ENCODE measurements around the gene COA3.

The COA3 gene

GRCh38 chr17:42817866-42818265 is 19.4 kb upstream of the COA3 start:
- no peak for DNase-seq

GRCh38 chr17:42814633-42815399 is 16.3 kb upstream of the COA3 start:
- DNase-seq = peak; percentile 91

DNA sequence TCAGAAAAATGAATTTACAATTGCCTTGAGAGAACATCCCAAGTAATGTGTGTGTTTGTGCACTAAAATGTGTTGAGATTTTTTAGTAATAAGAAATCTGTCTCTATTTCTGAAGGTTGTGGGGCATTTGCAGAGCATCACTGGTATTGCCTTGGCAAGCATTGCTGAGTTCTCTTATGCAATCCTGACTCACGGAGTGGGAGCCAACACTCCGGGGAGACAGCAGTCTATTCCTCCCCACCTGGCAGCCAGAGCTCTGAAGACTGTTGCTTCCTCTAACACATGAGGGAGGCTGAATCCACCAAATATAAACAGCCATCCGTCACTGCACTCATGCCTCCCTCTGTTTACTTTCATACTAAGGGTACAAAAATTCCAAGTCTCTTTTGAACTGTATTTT is 10.7 kb upstream of the COA3 start:
- DNase-seq = no peak

DNA sequence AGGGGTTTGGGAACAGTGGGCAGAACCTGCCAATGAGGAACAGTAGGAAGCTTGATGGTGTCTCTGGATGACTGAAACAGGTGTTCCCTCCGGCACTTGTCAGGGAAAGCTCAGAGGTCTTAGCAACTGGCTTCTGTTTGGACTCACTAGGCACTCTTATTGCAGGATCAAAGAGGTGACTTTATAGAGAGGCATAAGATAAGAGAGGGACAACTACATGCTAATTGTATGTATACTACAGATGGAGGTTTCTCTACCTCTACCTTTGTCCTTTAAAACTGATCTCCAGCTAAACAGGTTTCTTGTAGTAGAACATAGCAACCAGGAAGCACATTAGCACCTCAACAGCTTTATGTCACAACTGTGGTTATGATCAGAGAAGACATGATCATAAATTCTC is 7.7 kb upstream of the COA3 start:
- DNase-seq = no peak

GRCh38 chr17:42804918-42805367 is 6.4 kb upstream of the COA3 start:
- DNase-seq = no peak

DNA sequence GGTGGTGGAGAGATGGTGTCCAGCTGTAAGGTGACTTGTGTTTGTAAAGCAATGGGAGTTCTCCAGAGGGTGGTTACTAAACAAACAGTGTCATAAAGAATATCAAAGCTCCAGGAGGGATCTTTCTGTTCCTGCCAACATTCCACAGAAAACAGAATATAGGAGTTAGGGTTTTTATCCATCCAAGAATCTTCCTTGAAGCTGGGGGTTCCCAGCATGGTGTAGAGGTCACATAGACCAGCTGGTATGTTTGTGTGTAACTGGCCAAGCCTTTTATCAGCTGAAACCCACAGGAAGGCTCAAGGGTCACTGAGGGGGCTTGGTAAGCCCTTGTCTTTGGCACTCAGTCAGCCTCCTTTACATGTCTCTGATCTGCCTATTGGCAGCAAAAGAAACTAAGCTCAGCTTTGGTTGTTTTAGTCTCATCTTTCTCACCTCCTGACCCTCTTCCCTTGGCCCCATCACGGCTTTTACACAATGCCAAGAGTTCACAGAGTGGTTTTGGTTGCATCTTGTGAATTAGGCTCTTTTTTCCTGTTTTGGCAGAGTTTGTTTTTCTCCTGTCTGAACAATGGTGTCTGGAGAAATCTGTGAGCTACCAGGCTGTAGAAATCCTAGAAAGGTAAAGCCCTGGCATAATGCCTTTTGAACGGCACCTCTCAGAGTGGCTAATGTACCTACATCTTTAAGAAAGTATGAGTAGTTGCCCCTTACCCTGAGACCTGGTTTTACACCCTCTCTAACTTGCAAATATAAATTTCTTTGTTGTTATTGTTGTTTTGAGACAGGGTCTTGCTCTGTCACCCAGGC is 4.8 kb upstream of the COA3 start:
- no peak for DNase-seq

- DNase-seq = no peak
Observed at GRCh38 chr17:42798011-42798382, 507 bp downstream of the COA3 start.

DNA sequence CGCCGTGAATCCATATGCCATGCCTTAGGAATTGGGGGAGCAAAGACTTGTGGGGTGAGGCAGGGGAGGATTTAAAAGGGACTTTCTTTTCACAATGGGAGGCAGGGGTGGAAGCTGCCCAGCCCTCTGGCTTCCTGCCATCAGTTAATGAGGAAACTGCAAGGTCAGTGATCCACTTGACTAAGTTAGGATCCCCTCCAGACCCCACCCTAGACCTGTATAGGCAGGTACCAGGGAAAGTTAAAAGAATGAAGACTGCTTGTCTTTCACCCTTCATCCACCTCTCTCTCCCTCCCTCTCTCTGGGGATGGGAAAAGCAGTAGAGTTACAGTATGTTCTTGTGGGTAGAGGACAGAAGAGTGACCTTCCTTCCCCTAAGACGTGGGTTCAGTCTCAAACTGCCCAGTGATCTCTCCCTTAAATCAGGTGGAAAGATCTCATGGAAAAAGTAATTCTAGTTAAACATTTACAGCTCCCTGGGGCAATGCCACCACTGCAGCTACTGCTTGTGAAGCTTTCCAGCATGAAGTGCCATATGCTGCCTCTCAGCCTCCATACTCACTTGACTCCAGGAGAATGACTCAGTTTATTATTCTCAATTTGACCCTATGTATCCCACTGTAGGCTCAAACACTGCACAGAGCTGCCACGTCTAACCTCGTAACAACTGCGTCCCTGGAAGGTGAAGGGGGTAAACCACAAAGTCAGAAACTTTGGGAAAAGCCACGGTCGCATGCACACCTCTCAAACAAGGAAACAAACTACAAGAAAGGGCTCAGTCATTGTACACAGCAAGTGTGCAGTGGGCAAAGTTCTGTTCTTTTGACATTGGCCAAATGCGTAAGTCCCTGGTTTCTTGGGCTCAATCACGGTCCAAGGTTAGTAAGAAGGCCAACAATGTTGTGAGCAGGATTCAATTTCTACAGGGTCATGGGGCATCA is 1.2 kb downstream of the COA3 start:
- DNase-seq = no peak

- no peak for DNase-seq
Observed at GRCh38 chr17:42796066-42796758, 2.3 kb downstream of the COA3 start.

GRCh38 chr17:42795465-42795864 is 3.0 kb downstream of the COA3 start:
- DNase-seq = no peak

GRCh38 chr17:42795061-42795460 is 3.4 kb downstream of the COA3 start:
- no peak for DNase-seq

- no peak for DNase-seq
Observed at GRCh38 chr17:42792545-42792944, 6.0 kb downstream of the COA3 start.

DNA sequence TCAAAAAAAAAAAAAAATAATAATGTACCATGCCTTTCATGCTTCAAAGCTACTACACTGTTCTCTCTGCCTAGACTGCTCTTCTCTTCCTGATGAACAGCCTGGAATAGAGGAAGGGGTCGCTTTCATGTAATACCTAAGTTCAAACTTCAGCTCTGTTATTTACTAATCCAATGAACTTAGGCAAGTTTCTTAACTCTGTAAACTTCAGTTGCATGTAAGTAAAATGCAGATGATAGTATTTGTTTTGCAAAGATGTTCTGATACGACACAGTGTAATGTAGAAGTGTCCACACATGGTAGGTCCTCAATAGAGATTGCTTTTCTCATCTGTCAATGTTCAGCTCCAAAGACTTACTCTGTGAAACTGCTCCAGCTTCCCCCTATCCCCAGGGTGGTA is 6.6 kb downstream of the COA3 start:
- DNase-seq = no peak

DNA sequence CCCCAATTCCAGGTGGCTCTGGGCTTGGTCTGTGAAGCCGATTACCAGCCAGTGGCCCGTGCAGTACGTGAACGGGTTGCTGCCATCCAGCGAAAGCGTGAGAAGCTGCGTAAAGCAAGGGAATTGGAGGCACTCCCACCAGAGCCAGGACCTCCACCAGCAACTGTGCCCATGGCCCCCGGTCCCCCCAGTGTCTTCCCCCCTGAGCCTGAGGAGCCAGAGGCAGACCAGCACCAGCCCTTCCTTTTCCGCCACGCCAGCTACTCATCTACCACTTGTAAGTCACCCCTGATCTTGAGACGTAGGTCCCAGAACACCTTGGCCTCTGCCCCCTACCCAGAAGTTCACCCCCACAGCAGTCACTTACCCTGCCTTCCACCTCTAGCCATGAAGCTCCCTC is 11.2 kb downstream of the COA3 start:
- no peak for DNase-seq

- DNase-seq = no peak
Observed at GRCh38 chr17:42784811-42785592, 13.5 kb downstream of the COA3 start.

DNA sequence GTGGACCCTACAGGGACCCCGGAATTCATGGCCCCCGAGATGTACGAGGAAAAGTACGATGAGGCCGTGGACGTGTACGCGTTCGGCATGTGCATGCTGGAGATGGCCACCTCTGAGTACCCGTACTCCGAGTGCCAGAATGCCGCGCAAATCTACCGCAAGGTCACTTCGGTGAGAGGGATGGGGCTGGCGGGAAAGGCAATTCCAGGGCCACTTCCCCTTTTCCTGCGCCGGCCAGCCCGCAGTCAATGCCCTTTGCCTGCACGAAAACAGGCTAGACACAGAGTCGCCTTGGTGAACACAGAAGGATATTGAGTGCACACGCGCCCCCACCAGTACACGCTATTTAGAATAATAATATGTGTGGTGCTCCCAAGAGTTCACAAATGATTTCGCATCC is 14.1 kb downstream of the COA3 start:
- no peak for DNase-seq

GRCh38 chr17:42783791-42784138 is 14.7 kb downstream of the COA3 start:
- DNase-seq = no peak

DNA sequence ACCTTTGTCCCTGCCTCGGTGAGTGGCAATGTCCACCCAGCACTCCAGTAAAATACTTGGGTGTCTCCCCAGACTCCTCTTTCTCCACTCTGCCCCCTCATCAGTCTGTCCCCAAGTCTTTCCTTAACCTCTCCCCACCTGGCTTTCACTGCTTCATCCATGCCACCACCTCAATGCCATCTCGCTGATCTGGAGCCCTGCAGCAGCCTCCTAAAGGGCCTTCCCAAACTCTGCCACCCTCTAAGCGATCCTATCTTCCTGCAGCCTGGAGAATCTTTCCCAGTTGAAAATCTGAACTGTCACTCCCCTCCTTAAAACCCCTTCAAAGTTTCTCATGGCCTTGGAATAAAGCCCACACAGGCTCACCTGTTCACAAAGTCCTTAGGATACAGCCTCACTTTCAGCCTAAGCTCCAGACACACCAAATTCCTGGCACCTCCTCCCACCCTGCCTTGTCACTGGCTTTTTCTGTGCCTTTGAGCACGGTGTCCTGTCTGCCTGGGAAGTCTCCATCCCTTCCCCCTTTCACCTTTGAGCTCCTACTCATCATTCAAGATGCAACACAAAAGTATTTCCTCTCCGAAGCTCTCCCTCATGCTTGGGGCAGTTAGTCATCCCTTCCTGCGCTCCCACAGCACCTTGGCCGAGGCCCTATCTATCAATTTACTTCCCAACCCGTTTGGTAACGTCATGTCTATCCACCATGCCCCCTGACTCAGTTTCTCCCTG is 15.3 kb downstream of the COA3 start:
- no peak for DNase-seq

GRCh38 chr17:42782166-42783061 is 16.1 kb downstream of the COA3 start:
- no peak for DNase-seq

GRCh38 chr17:42781639-42782165 is 16.8 kb downstream of the COA3 start:
- DNase-seq = no peak

Measured in DMS79 treated with DMSO at 0.1 percent for 48 hours (cell line).